AG10803 (cell line): ENCODE results near the gene RAVER1.

Experiments used
- DNase-seq: peaks from one replicate; pipeline ENCODE4 v3.0.0; 2010; ENCODE audit warnings: low read depth
- H3K4me3 ChIP-seq: 2 replicates; pipeline ENCODE4 v1.5.1; 2011; ENCODE audit warnings: mild to moderate bottlenecking, low read length, control low read depth
- CTCF ChIP-seq: conservative IDR thresholded peaks from 2 replicates; pipeline ENCODE4 v1.5.1; 2011; ENCODE audit warnings: mild to moderate bottlenecking, low read length, control low read depth, inconsistent platforms

Gene RAVER1

DNA sequence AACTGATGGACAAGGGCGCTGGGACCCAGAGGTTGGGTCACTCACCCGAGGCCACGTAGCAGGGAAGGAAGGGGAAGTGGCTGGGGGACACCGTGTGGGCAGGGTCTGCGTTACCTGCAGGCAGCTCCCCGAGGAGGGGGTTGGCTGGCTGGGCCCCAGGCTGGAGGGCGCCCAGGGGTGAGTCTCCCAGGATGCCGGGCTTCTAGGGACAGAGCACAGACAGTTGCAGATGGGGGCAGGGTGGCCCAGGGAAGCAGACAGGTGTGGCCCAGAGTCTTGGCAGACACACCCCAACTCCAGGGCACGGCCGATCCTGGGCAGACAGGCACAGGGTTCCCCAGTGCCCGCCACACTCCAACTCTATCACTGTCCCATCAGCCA lies 11.9 kb downstream of the RAVER1 start:
- no peak for DNase-seq
- H3K4me3 ChIP-seq: no peak overlapping the region
- no peak for TF ChIP-seq CTCF

GRCh38 chr19:10320602-10321416 lies 12.5 kb downstream of the RAVER1 start:
- DNase-seq: no peak
- no peak overlapping the region for H3K4me3 ChIP-seq
- no peak for TF ChIP-seq CTCF

- TF ChIP-seq CTCF: no peak
- DNase-seq: no peak
- no peak overlapping the region for H3K4me3 ChIP-seq
Observed at GRCh38 chr19:10318807-10319682, 14.3 kb downstream of the RAVER1 start.

DNA sequence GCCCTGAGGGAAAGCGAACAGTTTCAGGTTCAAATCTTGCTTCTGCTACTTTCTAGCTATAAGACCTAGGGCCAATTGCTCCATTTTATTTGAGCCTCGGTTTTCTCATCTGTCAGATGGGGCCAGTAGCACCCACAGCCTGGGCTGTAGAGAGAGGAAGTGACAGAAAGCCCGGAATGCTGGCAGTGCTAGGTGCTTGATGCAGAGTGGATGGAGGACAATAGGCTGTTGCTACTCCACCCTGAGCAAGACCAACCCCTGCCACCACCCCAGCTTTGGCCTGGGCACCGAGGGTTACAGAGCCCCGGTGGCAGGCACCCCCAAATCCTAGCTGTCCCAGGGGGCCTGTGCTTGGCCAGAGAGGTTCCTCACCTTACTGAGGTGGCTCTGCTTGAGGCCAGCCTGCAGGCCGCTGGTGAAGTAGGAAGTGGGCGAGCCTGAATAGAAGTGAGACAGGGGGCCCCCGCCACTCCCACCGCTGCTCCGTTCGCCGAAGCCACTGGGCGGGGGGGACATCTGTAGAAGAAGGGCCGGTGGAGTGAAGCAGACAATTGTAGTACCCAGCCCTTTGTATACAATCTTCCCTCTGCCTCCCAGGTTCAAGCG lies 15.4 kb downstream of the RAVER1 start:
- H3K4me3 ChIP-seq: no peak overlapping the region
- TF ChIP-seq CTCF: no peak
- DNase-seq: no peak

GRCh38 chr19:10317045-10317856 lies 16.1 kb downstream of the RAVER1 start:
- no peak for DNase-seq
- H3K4me3 ChIP-seq: no peak overlapping the region
- no peak for TF ChIP-seq CTCF

- DNase-seq: no peak
- TF ChIP-seq CTCF: no peak
- no peak overlapping the region for H3K4me3 ChIP-seq
Observed at GRCh38 chr19:10316229-10317044, 16.9 kb downstream of the RAVER1 start.
